SK-N-MC (cell line): ENCODE measurements around the gene SDK1.

Source experiments
- FOXP2 ChIP-seq: optimal IDR thresholded peaks from 2 replicates; pipeline ENCODE3; 2011; ENCODE audit warnings: mild to moderate bottlenecking, moderate library complexity; ENCODE audit not compliant: insufficient read depth; ENCODE audit errors: extremely low read length, control extremely low read depth
- POLR2AphosphoS5 ChIP-seq: IDR thresholded peaks from 2 replicates; pipeline ENCODE4 v1.6.1; 2012; ENCODE audit warnings: mild to moderate bottlenecking, low read depth, low read length, borderline replicate concordance

DNA sequence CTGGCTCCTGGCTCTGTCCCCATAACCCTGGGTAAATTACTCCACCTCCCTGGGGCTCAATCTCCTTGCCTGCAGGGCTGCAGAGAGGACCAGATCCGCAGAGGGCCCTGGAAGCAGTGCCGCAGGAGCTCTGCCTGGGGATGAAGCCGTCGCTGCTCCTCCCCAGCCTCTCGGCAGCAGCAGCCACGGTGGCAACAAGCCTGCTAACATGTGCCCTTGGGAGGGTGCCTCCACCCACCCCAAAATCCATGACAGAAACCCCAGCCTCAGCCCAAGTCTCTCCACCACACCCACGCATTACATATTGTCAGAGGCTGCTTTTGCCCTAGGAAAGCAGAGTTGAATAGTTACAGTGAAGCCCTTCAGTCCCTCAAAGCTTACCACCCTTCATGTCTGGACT is 894.6 kb downstream of the SDK1 start:
- TF ChIP-seq FOXP2, result no peak
- TF ChIP-seq POLR2AphosphoS5, result no peak
